IMR-90 (cell line): Measurements from ENCODE around the gene OR6S1.

ENCODE experiments used
- MAZ ChIP-seq: IDR thresholded peaks from 2 replicates; pipeline ENCODE4 v1.6.1; 2012; ENCODE audit warnings: low read depth, mild to moderate bottlenecking, low read length, improper control_type of control experiment, moderate library complexity, borderline replicate concordance
- POLR2A ChIP-seq: IDR thresholded peaks from 2 replicates; pipeline ENCODE4 v1.6.1; 2012; ENCODE audit warnings: mild to moderate bottlenecking, low read depth, low read length
- RAD21 ChIP-seq: IDR thresholded peaks from 2 replicates; pipeline ENCODE4 v1.6.1; 2012; ENCODE audit warnings: low read length, improper control_type of control experiment
- RFX5 ChIP-seq: IDR thresholded peaks from 2 replicates; pipeline ENCODE4 v1.8.0; 2012; ENCODE audit warnings: low read depth, mild to moderate bottlenecking, low read length, moderate library complexity
- TF ChIP-seq, protein P1 (sequence below): conservative IDR thresholded peaks from 2 replicates; pipeline ENCODE4 v1.5.1; 2012; ENCODE audit warnings: mild to moderate bottlenecking, low read depth, low read length, improper control_type of control experiment
- TF ChIP-seq, protein P2 (sequence below): fragments of 150-350 bp; IDR thresholded peaks from 2 replicates; pipeline ENCODE4 v1.6.1; 2017; ENCODE audit warnings: mild to moderate bottlenecking, antibody characterized with exemption, low read length, low read depth
- TF ChIP-seq, protein P3 (sequence below): fragments of 150-350 bp; IDR thresholded peaks from 2 replicates; pipeline ENCODE4 v1.6.1; 2016; ENCODE audit warnings: low read depth, mild to moderate bottlenecking, low read length, moderate library complexity, borderline replicate concordance

DNA sequence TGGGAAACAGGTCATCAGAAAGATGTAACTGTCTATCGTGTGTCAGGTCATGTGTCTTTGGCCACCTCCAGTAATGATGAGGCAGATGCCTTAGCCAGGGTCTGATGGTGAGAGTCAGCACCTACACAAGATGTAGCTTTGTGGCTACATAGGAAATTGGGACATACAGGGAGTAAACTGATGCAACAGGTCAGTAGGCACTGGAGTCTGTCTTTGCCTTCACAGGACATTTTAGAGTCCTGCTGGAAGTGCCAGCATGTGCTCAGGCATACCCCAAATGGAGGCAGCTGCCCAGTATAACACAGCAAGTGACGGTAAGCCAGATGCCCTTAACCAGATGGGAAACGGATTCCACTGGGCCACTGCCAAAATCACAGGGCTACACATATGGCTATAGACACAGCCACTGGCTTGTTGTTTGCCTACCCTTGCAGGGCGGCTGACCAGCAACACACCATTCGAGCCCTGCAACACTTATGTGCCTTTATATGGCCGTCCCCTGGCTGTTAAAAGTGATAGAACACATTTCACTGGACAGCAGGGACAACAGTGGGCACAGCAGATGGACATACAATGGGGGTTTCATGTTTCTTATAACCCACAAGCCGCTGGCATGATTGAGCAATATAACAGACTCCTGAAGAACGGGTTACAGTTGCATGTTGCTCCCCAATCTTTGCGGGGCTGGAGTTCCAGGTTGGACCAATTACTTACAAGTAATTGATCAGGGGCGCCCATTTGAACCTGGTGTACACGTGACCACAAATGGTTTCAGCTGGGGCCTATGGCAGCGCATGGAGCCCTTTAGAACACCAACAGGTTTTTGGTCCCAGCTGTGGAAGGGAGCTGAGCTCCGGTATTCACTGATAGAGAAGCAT, 37.4 kb downstream of the OR6S1 start:
- TF ChIP-seq, protein P1, sequence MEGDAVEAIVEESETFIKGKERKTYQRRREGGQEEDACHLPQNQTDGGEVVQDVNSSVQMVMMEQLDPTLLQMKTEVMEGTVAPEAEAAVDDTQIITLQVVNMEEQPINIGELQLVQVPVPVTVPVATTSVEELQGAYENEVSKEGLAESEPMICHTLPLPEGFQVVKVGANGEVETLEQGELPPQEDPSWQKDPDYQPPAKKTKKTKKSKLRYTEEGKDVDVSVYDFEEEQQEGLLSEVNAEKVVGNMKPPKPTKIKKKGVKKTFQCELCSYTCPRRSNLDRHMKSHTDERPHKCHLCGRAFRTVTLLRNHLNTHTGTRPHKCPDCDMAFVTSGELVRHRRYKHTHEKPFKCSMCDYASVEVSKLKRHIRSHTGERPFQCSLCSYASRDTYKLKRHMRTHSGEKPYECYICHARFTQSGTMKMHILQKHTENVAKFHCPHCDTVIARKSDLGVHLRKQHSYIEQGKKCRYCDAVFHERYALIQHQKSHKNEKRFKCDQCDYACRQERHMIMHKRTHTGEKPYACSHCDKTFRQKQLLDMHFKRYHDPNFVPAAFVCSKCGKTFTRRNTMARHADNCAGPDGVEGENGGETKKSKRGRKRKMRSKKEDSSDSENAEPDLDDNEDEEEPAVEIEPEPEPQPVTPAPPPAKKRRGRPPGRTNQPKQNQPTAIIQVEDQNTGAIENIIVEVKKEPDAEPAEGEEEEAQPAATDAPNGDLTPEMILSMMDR, result no peak
- TF ChIP-seq POLR2A, result no peak
- no peak for TF ChIP-seq MAZ
- TF ChIP-seq RAD21, result no peak
- TF ChIP-seq RFX5, result no peak
- TF ChIP-seq, protein P2, sequence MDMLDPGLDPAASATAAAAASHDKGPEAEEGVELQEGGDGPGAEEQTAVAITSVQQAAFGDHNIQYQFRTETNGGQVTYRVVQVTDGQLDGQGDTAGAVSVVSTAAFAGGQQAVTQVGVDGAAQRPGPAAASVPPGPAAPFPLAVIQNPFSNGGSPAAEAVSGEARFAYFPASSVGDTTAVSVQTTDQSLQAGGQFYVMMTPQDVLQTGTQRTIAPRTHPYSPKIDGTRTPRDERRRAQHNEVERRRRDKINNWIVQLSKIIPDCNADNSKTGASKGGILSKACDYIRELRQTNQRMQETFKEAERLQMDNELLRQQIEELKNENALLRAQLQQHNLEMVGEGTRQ, result no peak
- TF ChIP-seq, protein P3, sequence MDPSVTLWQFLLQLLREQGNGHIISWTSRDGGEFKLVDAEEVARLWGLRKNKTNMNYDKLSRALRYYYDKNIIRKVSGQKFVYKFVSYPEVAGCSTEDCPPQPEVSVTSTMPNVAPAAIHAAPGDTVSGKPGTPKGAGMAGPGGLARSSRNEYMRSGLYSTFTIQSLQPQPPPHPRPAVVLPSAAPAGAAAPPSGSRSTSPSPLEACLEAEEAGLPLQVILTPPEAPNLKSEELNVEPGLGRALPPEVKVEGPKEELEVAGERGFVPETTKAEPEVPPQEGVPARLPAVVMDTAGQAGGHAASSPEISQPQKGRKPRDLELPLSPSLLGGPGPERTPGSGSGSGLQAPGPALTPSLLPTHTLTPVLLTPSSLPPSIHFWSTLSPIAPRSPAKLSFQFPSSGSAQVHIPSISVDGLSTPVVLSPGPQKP, result no peak
